T-helper 22 cell (primary cell): ENCODE measurements around the gene WLS.

ENCODE experiments used
- DNase-seq: peaks from one replicate; pipeline ENCODE4 v3.0.0-alpha.2; 2020; ENCODE audit warnings: low read depth

The WLS gene

GRCh38 chr1:68132426-68133130, 99.7 kb downstream of the WLS start:
- no peak for DNase-seq

- DNase-seq: no peak
Measured at GRCh38 chr1:68131261-68131660, 101.1 kb downstream of the WLS start.

- no peak for DNase-seq
Measured at GRCh38 chr1:68129536-68130250, 102.6 kb downstream of the WLS start.

GRCh38 chr1:68128820-68129219, 103.5 kb downstream of the WLS start:
- no peak for DNase-seq

GRCh38 chr1:68128157-68128556, 104.2 kb downstream of the WLS start:
- no peak for DNase-seq

- no peak for DNase-seq
Measured at GRCh38 chr1:68121536-68121935, 110.8 kb downstream of the WLS start.

GRCh38 chr1:68120136-68120791, 112.1 kb downstream of the WLS start:
- no peak for DNase-seq

GRCh38 chr1:68119445-68119844, 112.9 kb downstream of the WLS start:
- DNase-seq: no peak

- DNase-seq: no peak
Measured at GRCh38 chr1:68117416-68117815, 114.9 kb downstream of the WLS start.

- DNase-seq: no peak
Measured at GRCh38 chr1:68116643-68117235, 115.6 kb downstream of the WLS start.

GRCh38 chr1:68115308-68115707, 117.0 kb downstream of the WLS start:
- no peak for DNase-seq

- no peak for DNase-seq
Measured at GRCh38 chr1:68113966-68114365, 118.4 kb downstream of the WLS start.

GRCh38 chr1:68112835-68113243, 119.5 kb downstream of the WLS start:
- DNase-seq: no peak

GRCh38 chr1:68111519-68112436, 120.5 kb downstream of the WLS start:
- DNase-seq: no peak

GRCh38 chr1:68107771-68108170, 124.6 kb downstream of the WLS start:
- DNase-seq: no peak

GRCh38 chr1:68103884-68104554, 128.3 kb downstream of the WLS start:
- no peak for DNase-seq

GRCh38 chr1:68103011-68103545, 129.2 kb downstream of the WLS start:
- DNase-seq: no peak

GRCh38 chr1:68101829-68102228, 130.5 kb downstream of the WLS start:
- DNase-seq: no peak

GRCh38 chr1:68100571-68100970, 131.8 kb downstream of the WLS start:
- DNase-seq: no peak

- DNase-seq: no peak
Measured at GRCh38 chr1:68093737-68094136, 138.6 kb downstream of the WLS start.

GRCh38 chr1:68087184-68087583, 145.1 kb downstream of the WLS start:
- DNase-seq: no peak
